Measurements from ENCODE around the gene GLI3.

GRCh38 chr7:42085531-42085930 is 151.5 kb downstream of the GLI3 start:
- TF ChIP-seq POLR2AphosphoS5 (IDR thresholded peaks at IDR 0.05) (no peak), POLR2A (IDR thresholded peaks at IDR 0.05) (no peak), CTCF (IDR thresholded peaks at IDR 0.05) (no peak)

All from stomach (tissue), 4 donors.